GM12873 (cell line): Measurements from ENCODE around the gene CSF2RB.

Experiments used
- CTCF ChIP-seq: IDR thresholded peaks from 2 replicates; pipeline ENCODE4 v1.5.1; 2012; ENCODE audit warnings: low read depth, mild to moderate bottlenecking, moderate library complexity, low read length, control low read depth; ENCODE audit not compliant: insufficient read depth; ENCODE audit errors: missing control alignments

Gene CSF2RB

DNA sequence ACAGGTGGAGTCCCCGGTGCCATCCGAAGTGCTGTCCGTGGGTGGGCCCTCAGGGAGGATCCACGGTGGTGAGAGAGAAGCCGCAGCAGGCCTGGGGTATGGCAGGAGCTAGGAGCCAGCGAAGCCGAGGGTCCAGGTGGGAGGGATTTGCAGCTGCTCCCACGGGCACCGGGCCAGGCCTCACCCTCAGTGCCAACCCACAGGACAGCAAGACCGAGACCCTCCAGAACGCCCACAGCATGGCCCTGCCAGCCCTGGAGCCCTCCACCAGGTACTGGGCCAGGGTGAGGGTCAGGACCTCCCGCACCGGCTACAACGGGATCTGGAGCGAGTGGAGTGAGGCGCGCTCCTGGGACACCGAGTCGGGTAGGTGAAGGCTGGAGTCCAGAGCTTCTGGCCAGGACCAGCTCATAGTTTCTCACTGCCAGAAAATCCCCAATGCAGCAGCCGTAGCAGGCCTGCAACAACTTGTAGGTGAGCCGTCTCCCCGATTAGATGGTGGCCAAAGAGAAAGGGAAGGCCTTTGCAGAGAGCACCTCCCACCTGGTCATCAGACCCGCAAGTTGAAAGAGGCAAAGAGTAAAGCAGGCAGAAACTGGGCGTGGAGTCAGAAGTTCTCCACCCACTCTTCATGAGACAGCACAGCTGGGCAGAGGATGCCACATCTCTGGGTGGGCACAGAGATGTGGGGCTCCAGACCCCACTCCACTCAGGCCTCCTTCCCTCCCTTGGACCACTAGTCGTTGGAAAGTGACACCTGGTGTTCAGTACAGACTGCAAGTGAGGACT is 20.4 kb downstream of the CSF2RB start:
- no peak for TF ChIP-seq CTCF

- no peak for TF ChIP-seq CTCF
Observed at GRCh38 chr22:36934418-36935312, 21.2 kb downstream of the CSF2RB start.

- no peak for TF ChIP-seq CTCF
Observed at GRCh38 chr22:36935313-36935610, 21.8 kb downstream of the CSF2RB start.

GRCh38 chr22:36935694-36936093 is 22.3 kb downstream of the CSF2RB start:
- no peak for TF ChIP-seq CTCF

DNA sequence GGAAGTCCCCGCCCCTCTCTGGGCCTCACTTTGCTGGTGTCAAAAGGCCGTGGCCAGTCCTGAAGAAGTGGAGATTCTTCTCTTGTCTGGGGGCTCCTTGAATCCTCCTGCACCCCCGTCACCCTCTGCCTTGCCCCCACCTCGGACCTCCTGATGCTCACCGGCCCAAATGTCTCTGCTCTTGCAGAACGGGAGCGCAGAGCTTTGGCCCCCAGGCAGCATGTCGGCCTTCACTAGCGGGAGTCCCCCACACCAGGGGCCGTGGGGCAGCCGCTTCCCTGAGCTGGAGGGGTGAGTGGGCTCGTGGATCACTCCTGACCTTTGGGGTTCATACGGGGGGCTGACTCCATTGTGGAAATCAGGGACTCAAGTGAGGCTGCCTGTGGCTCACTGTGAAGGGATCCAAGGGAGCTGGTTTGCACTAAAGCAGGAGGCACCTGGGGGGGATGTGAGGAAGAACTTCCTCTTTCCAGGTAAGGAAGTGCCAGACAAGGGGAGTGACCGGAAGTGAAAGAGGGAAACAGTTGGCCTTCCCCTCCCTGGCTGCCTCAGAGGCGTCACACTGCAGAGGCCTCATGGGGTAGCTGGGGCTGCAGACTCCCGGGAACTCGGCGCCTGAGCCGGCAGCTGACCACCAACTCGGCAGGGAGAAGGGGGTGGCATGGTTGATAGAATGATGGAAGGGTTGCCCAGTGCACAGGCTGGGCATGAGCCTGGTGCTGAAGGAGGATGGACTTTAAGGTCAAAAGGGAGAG is 23.1 kb downstream of the CSF2RB start:
- no peak for TF ChIP-seq CTCF

GRCh38 chr22:36937319-36938027 is 24.0 kb downstream of the CSF2RB start:
- TF ChIP-seq CTCF, result no peak
